Inflammatory macrophage treated with lipopolysaccharide for 1 hour (primary cell): ENCODE measurements around the gene MBIP.
A peak's percentile ranks its signal among the peaks of the same experiment; 100 is the strongest.

Source experiments
- DNase-seq, 2 donors: peaks; one replicate each; pipeline ENCODE4 v3.0.0-alpha.2; 2020 to 2022

The MBIP gene

GRCh38 chr14:36306836-36307235 lies 13.6 kb downstream of the MBIP start:
- no peak for DNase-seq

GRCh38 chr14:36304895-36305294 lies 15.5 kb downstream of the MBIP start:
- DNase-seq = no peak

- no peak for DNase-seq
These were observed 16.5 kb downstream of the MBIP start for GRCh38 chr14:36303960-36304359.

- no peak for DNase-seq
These were observed 17.6 kb downstream of the MBIP start for GRCh38 chr14:36302823-36303222.

DNA sequence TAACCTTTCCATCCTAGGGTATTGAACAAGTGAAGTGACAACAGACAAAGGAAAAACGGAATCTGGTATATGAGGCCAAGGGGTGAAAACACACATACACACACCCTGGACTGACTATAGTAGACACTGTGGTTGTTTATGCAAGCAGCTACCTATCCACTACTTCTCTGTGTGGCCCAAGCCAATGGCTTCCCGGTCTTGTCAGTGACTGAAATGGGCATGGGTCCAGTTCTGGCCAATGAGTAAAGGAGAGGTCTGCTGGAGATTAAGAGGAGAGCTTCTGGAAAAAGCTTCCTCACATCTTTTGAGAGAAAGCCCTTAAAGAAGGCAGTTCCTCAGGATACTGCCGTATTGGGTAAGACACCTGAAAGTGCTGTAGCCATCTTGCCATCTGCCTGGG lies 19.3 kb downstream of the MBIP start:
- DNase-seq = no peak

DNA sequence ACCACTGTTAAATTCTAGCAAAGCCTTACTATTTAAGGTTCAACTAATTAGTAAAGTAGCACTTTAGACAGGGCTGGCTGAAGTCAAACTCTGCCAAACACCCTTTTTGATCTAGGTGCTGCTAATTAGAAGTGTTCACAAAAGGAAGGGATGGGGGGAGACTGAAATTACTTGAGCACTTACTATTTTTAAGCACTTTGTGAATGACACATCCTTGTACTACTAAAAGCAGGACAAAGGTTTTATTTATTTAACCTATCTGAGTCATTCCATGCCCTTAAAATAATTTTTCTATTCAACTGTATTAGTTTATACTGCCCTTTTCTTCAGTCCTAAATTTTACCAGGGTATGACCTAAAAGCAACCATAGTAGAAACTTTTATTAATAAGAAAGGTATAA lies 20.1 kb downstream of the MBIP start:
- no peak for DNase-seq

DNA sequence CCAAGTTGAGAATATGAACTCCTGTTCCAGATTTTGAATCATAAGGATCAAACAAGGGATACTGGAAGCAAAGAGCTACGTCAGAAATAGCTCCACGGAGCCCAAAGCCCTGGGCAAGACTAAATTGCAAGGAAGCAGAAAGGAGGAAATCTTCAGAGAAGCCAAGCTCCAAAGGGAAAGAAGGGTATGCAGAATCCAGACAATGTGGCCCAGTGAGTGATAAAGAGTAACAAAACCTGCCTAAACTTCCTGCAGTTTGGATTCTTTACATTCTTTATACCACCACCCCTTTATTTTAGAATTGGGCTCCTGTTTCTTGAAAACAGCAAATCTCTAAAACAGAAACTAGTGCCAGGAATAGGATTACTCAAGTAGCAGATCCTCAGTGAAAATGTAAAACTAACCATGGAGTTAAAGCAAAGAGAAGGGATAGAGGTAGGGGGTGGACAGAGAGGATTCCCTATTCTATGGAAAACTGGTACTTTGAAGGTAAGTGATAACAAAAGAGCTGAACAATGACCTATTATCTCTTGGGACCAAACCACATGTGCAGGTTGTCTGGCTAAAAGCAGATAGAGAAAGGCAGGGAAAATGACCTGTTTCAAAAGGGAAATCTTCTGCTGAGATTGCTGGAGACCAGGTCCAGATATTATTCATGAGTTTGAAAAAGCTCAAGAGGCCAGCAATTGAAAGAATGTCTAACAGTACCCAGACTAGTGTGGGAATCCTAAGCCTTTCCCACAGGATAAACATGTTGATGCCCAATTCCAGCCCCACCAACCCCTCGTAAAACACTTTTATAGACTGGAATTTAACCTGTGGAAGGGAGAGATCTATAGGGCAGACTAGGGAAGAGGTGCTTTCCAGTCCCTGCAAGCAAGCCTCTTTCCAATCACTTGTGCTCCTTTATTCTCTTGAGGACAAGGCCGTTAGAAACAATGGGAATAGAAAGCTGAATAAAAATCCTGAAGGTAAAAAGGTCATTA lies 24.5 kb downstream of the MBIP start:
- DNase-seq = no peak

DNA sequence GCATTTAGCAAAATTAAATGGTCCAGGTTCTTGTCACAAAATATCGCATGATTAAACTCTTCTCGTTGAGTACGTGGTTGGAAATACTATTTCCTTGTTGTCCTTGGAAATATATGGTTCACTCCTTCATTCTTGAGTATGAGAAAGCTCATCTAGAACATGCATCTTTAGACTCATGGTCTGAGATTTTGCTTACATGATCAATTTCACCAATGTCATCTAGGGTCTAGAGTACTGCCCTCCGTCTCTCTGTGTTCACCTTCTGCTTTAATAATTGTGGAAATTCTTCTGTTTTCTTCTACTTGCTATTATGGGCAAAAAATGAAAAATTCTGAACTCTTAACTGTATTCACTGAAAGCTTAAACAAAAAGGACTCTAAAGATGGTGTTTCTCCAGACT lies 25.9 kb downstream of the MBIP start:
- no peak for DNase-seq

GRCh38 chr14:36293824-36294223 lies 26.6 kb downstream of the MBIP start:
- DNase-seq = peak; percentile 52 to 72

- no peak for DNase-seq
These were observed 30.5 kb downstream of the MBIP start for GRCh38 chr14:36289954-36290353.

DNA sequence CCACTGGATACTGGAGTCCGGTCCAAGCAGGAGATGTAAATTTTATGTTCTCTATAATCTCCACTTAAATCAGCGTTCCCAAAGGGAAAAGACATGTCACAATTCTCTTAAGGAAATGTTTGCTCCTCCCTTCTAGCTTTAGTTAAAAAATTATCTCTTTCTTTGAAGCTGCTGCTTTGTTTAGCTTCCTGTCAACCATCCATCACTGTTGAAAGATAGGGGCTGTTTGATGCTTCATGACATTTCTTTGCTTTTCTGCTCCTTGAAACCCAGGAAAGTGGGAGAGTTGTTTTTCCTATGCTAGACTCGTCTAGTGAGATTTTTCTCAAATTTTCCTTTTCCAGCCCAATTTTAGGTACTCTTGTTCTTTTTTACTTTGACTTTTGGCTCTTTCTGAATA lies 31.9 kb downstream of the MBIP start:
- no peak for DNase-seq

- no peak for DNase-seq
These were observed 35.4 kb downstream of the MBIP start for GRCh38 chr14:36284971-36285595.

- DNase-seq = no peak
These were observed 39.1 kb downstream of the MBIP start for GRCh38 chr14:36281309-36281708.

- no peak for DNase-seq
These were observed 40.9 kb downstream of the MBIP start for GRCh38 chr14:36279306-36280190.

DNA sequence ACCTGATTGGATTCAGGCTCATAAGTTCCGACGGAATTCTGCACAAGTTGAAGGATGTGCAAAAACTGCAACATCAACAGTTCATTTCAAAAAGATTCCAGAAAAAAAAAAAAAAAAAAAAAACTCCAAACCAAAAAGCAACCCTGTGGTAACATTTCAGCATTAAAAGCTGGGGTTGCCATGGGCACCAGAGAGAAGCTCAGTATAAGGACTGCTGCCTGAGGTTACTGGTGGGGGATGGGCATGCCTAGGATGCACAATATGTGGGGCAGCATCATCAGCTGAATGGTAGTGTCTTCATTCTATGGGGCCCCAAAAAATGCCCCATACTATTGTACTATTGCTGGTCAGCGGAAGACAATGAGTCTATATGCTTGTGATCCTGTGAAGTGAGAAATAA lies 44.7 kb downstream of the MBIP start:
- DNase-seq = no peak

DNA sequence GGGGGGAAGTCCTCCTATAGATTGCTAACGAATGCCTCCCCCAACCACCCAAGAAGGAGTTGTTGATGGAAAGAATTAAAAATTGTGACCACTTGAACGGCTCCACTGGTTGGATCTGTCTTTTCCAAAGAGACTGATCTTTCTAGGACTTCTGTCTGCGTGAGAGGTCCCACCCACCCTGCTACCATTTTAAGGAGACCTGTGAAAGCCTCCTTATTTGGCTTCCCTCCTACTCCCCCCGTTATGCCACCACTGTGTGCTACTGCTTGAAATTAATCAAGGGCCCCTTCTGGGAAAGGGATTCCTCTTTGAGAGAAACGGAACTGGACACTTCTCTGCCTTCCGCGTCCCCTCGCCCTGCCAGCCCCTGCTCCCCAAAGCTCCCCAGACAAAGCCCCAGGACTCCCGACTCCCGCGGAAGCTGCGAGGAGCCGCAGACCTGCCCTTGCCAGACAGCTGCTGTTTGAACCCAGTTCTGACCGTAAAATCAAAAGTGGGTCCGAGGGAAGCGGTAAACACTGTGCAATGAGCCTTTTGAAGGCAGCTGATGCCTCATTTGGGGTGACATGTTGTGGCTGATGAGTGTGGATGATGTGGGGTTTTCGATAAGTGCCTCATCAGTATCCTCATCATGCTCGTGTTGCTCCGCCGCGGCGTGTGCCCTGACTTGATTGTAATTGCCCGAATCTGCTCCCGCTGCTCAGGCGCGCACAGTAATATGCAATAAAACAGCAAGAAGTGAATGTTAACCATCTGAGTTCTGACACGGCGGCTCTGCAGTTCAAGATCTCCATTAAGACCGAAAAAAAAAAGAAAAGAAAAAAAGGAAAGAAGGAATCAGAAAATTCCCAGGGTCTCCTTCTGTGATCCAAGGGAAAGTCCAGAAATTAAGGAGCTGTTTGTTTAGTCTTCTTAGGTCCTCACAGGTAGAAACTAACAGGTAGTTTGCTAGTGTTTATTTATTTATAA lies 48.2 kb downstream of the MBIP start:
- no peak for DNase-seq

GRCh38 chr14:36271222-36271621 lies 49.2 kb downstream of the MBIP start:
- peak in 1 of 2 donors; percentile 3 for DNase-seq

DNA sequence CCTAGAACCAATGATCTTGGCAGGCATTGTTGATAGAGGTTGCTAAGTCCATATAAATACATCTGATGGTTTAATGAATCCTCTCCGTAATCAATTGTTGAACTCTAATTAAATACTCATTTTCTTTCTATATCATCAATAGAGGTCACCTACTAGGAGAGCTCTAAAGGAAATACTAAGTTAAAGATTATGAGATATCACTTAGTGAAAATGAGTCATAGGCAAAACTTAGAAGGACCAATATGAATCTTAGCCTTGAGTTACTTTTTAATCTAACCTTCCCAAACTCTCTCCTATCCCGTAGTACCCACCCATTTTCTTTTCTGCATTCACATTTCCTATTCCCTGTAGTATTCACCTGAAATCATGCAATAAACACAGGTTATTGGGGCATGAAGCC lies 50.2 kb downstream of the MBIP start:
- DNase-seq = no peak

DNA sequence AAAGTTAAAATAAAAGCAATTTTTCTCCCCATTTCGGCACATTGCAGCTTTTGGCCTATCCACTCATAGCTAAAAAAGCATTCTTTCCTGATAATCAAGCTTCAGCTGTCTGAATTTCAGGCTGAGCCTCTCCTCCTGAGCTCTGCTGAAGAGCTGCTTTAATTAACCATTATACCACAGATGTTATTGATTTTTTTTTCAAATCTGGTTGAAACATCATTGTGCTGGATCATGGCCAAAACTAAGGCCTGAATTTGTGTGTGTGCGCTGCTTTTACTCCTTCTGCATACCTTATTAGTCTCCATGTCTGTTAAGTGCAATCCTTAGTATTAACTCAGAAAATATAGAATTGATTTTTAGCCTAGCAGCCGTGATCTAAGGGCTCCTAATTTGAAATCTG lies 52.3 kb downstream of the MBIP start:
- no peak for DNase-seq

DNA sequence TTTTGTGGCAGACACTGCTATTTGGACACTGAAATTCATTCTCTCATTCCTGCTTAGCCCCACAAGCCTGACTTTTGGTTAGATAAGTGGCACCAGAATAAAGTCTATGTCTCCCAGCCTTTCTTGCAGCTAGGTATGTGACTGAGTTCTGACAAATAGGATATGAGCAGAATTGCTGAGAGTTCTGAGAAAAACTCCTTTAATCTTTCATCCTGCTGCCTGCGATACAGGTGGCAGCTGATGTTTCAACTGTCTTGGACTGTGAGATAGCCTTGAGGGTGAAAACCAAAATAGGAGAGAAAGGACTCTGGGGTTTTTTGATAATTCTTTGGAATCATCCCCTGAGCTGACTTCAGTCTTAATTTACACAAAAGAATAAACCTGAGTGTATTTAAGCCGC lies 55.8 kb downstream of the MBIP start:
- no peak for DNase-seq

GRCh38 chr14:36264107-36264506 lies 56.3 kb downstream of the MBIP start:
- no peak for DNase-seq
